ENCODE results near the gene MESD. TPM values are rescaled to one million over a fixed set of nuclear protein-coding genes. Genes with fewer than 3 reads are reported as not detected.

MESD gene
- total RNA-seq, result 21.0 and 21.8 TPM in 2 replicates

DNA sequence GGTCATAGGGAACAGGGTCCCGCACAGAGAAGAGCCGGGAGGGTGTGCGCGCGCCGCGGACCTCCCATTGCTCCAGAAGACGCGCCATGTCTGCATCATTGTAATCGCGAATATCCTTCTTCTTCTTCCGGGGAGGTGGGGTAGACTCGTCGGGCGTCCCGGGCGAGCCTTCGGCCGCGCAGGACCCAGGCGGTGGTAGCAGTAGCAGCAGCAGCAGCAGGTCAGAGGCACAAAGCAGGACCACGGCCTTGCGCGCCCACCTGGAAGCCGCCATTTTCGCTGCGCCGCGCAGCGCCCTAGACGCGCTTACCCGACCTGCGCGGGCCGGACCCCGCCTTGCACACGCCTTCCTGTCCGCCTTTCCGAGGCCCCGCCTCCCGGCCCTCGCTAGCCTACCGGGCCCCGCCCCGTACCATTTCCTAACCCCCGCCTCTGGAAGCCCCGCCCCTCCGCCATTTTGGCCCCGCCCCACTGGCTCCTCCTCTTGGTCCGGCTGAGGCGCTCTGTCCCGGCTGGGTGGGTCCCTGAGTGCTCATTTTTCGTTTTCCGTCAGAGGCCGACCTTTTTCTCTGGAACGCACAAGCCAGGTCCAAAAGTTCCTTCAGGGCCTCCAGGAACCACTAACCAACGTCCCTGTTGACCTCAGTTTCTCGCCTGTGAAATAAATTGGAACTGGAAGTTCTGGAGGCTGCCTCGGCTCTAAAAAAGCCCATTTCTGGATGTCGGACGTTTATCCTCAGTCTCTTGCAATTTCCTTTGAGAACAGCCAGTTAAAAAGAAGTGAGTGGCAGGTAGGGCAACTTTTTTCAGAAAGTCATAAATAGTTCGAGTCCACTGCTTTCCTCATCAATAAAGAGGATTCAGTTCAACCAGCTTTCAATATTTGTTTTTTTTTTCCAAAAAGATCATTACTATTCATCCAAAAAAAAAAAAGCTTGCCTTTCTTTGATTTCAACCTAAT is at the start of gene MESD:
Gene MESD (minus strand): TSS at position 302 of the 961 bp plus-strand sequence. CDS start 28 bp downstream, at position 274.

GRCh38 chr15:81000624-81001151 is 11.1 kb upstream of the MESD start, which contains the start of gene TLNRD1:
TLNRD1 (plus strand) TSS chr15:81000923; CDS start chr15:81002272, 1,349 bp downstream.

Other genes with a start within 250 kb of the MESD start
- 1.4 and 3.0 TPM in 2 replicates for gene CEMIP, start 210.4 kb downstream of the MESD start, total RNA-seq
- gene TLNRD1, start 11.1 kb upstream of the MESD start, total RNA-seq, result 8.1 and 11.7 TPM in 2 replicates
- gene CFAP161, start 144.5 kb upstream of the MESD start, total RNA-seq, result not detected in 2 replicates
- under 0.01 and 0.18 TPM in 2 replicates for gene IL16, start 207.1 kb upstream of the MESD start, total RNA-seq

Data from myometrial cell (primary cell).